ENCODE measurements around the gene FRS3.

DNA sequence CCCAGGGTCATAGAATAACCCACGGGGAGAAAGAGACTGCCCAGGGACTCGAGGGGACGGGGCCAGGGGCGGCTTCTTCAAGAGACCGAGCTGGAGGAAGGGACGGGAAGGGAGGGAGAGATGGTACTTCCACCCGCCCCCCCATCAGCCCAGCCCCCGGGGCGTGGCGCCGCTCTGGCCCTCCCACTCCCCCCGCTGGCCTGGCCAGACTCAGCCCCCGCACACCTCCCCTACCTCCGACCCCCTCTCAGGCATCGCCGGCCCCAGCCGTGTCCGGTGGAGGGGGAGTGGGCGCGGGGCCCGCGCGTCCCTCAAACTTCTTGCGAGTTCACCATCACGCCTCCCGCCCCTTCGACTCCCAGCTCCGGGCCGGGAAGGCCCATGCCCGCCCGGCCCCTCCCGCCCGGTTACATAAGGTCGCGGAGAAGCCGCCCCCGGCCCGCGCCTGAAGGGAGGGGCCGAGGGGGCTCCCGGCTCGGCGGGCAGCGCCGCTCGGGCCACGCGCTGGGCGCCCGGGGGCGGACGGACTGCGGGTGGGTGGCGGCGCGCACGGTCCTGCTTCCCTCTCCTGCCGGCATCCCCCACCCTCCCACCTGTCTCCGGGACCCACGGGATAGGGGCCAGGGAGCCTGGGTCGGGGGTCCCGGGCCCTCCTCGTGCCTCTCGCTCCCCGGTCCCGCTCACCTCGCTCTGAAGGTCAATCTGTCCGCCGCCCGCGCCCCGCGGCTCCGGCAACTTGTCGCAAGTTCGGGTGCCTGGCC is 44.9 kb downstream of the FRS3 start:
- TF ChIP-seq, protein P1, sequence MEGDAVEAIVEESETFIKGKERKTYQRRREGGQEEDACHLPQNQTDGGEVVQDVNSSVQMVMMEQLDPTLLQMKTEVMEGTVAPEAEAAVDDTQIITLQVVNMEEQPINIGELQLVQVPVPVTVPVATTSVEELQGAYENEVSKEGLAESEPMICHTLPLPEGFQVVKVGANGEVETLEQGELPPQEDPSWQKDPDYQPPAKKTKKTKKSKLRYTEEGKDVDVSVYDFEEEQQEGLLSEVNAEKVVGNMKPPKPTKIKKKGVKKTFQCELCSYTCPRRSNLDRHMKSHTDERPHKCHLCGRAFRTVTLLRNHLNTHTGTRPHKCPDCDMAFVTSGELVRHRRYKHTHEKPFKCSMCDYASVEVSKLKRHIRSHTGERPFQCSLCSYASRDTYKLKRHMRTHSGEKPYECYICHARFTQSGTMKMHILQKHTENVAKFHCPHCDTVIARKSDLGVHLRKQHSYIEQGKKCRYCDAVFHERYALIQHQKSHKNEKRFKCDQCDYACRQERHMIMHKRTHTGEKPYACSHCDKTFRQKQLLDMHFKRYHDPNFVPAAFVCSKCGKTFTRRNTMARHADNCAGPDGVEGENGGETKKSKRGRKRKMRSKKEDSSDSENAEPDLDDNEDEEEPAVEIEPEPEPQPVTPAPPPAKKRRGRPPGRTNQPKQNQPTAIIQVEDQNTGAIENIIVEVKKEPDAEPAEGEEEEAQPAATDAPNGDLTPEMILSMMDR (IDR thresholded peaks at IDR 0.05) = no peak
- TF ChIP-seq POLR2A (IDR thresholded peaks at IDR 0.05) = no peak

Measured in adrenal gland (tissue), 5 donors.